HEK293 (cell line): Measurements from ENCODE around the gene GET3.

Source experiments
- CTCF ChIA-PET: fragments of 350-600 bp; formaldehyde crosslinking; extraction: SDS; loops from one replicate; lab custom pipeline; 2021; ENCODE audit warnings: antibody characterized with exemption; lab: Yijun Ruan, JAX
- POLR2A ChIA-PET: fragments of 300-600 bp; formaldehyde crosslinking; extraction: SDS; loops from one replicate; lab custom pipeline; 2020; ENCODE audit warnings: antibody characterized with exemption, inconsistent platforms; lab: Yijun Ruan, JAX
- H3K27ac ChIP-seq: fragments of 200-500 bp; sonication (Bioruptor generic); 2 replicates; pipeline ENCODE4 v1.5.1; 2014; ENCODE audit warnings: low read depth, low read length, control low read depth, inconsistent platforms; ENCODE audit errors: extremely low read depth
- H3K36me3 ChIP-seq, 2 experiments: fragments of 200-500 bp in 1 of 2; sonication (Bioruptor generic) in 1 of 2; 1 replicate in 1 of 2; 2 replicates in 1 of 2; pipeline ENCODE4 v1.5.1; 2014 to 2017; ENCODE audit warnings: inconsistent platforms in 2 of 2, low read length in 2 of 2; ENCODE audit not compliant: control insufficient read depth in 2 of 2, insufficient read depth in 1 of 2
- H3K4me1 ChIP-seq: fragments of 200-500 bp; sonication (Bioruptor generic); 2 replicates; pipeline ENCODE4 v1.5.1; 2014; ENCODE audit warnings: mild to moderate bottlenecking, low read length, inconsistent platforms; ENCODE audit not compliant: control insufficient read depth, insufficient read depth
- H3K4me3 ChIP-seq: 2 replicates; pipeline ENCODE4 v1.5.1; 2011; ENCODE audit warnings: low read depth, mild to moderate bottlenecking, control low read depth, low read length, moderate library complexity
- H3K9me3 ChIP-seq: fragments of 200-500 bp; sonication (Bioruptor generic); 2 replicates; pipeline ENCODE4 v1.5.1; 2014; ENCODE audit warnings: low read depth, low read length, inconsistent platforms; ENCODE audit not compliant: control insufficient read depth, insufficient read depth
- HOXC10 ChIP-seq: sonication (generic); formaldehyde crosslinking; IDR thresholded peaks from 2 replicates; pipeline ENCODE4 v1.8.1; 2023; ENCODE audit warnings: mild to moderate bottlenecking, missing genetic modification reagents
- KLF1 ChIP-seq: fragments of 450-650 bp; formaldehyde crosslinking; IDR thresholded peaks from 2 replicates; pipeline ENCODE4 v1.5.1; 2016; ENCODE audit warnings: missing biosample characterization, missing genetic modification characterization
- MYNN ChIP-seq: fragments of 450-650 bp; formaldehyde crosslinking; IDR thresholded peaks from 2 replicates; pipeline ENCODE4 v1.5.1; 2016; ENCODE audit warnings: missing biosample characterization, missing genetic modification characterization, borderline replicate concordance
- OVOL3 ChIP-seq: fragments of 450-650 bp; formaldehyde crosslinking; IDR thresholded peaks from 2 replicates; pipeline ENCODE4 v1.5.1; 2016; ENCODE audit warnings: missing biosample characterization, missing genetic modification characterization
- SP2 ChIP-seq: fragments of 450-650 bp; formaldehyde crosslinking; IDR thresholded peaks from 2 replicates; pipeline ENCODE4 v1.5.1; 2016; ENCODE audit warnings: missing biosample characterization, missing genetic modification characterization
- SP7 ChIP-seq: fragments of 450-650 bp; formaldehyde crosslinking; IDR thresholded peaks from 2 replicates; pipeline ENCODE4 v1.5.1; 2016; ENCODE audit warnings: missing biosample characterization, missing genetic modification characterization
- ZBTB48 ChIP-seq: fragments of 450-650 bp; formaldehyde crosslinking; IDR thresholded peaks from 2 replicates; pipeline ENCODE4 v1.5.1; 2016; ENCODE audit warnings: missing biosample characterization, missing genetic modification characterization
- ZBTB8A ChIP-seq: fragments of 450-650 bp; formaldehyde crosslinking; IDR thresholded peaks from 2 replicates; pipeline ENCODE4 v1.5.1; 2016; ENCODE audit warnings: missing biosample characterization, missing genetic modification characterization
- ZEB2 ChIP-seq: fragments of 450-650 bp; formaldehyde crosslinking; IDR thresholded peaks from 2 replicates; pipeline ENCODE4 v1.5.1; 2016; ENCODE audit warnings: missing biosample characterization, missing genetic modification characterization
- ZNF132 ChIP-seq: fragments of 450-650 bp; formaldehyde crosslinking; IDR thresholded peaks from 2 replicates; pipeline ENCODE4 v1.5.1; 2017; ENCODE audit warnings: missing biosample characterization, missing genetic modification characterization, borderline replicate concordance
- ZNF140 ChIP-seq: fragments of 450-650 bp; formaldehyde crosslinking; IDR thresholded peaks from 2 replicates; pipeline ENCODE4 v1.5.1; 2016; ENCODE audit warnings: missing biosample characterization, missing genetic modification characterization
- ZNF292 ChIP-seq: fragments of 450-650 bp; formaldehyde crosslinking; IDR thresholded peaks from 2 replicates; pipeline ENCODE4 v1.5.1; 2016; ENCODE audit warnings: low read depth, missing biosample characterization, missing genetic modification characterization, borderline replicate concordance
- ZNF341 ChIP-seq: fragments of 450-650 bp; formaldehyde crosslinking; IDR thresholded peaks from 2 replicates; pipeline ENCODE4; 2016; ENCODE audit warnings: low read depth, missing biosample characterization, missing genetic modification characterization
- ZNF521 ChIP-seq: fragments of 450-650 bp; formaldehyde crosslinking; IDR thresholded peaks from 2 replicates; pipeline ENCODE4 v1.5.1; 2017; ENCODE audit warnings: missing biosample characterization, mild to moderate bottlenecking, missing genetic modification characterization
- ZNF76 ChIP-seq: fragments of 450-650 bp; formaldehyde crosslinking; IDR thresholded peaks from 2 replicates; pipeline ENCODE4; 2016; ENCODE audit warnings: low read depth, missing biosample characterization, missing genetic modification characterization, borderline replicate concordance
- ZNF768 ChIP-seq: fragments of 450-650 bp; formaldehyde crosslinking; IDR thresholded peaks from 2 replicates; pipeline ENCODE4 v1.5.1; 2018; ENCODE audit warnings: missing biosample characterization, mild to moderate bottlenecking, missing genetic modification characterization
- ZNF791 ChIP-seq: fragments of 450-650 bp; formaldehyde crosslinking; IDR thresholded peaks from 2 replicates; pipeline ENCODE4 v1.5.1; 2016; ENCODE audit warnings: missing biosample characterization, missing genetic modification characterization
- TF ChIP-seq, protein P1 (sequence below): fragments of 450-650 bp; formaldehyde crosslinking; IDR thresholded peaks from 2 replicates; pipeline ENCODE4 v1.5.1; 2017; ENCODE audit warnings: missing biosample characterization, mild to moderate bottlenecking, missing genetic modification characterization, moderate library complexity
- TF ChIP-seq, protein P2 (sequence below): fragments of 450-650 bp; formaldehyde crosslinking; IDR thresholded peaks from 2 replicates; pipeline ENCODE4 v1.5.1; 2016; ENCODE audit warnings: missing biosample characterization, missing genetic modification characterization
- TF ChIP-seq, protein P3 (sequence below): fragments of 450-650 bp; formaldehyde crosslinking; IDR thresholded peaks from 2 replicates; pipeline ENCODE4 v1.5.1; 2016; ENCODE audit warnings: missing biosample characterization, missing genetic modification characterization
- TF ChIP-seq, protein P4 (sequence below): fragments of 450-650 bp; formaldehyde crosslinking; IDR thresholded peaks from 2 replicates; pipeline ENCODE4 v1.5.1; 2017; ENCODE audit warnings: missing biosample characterization, missing genetic modification characterization
- TF ChIP-seq, protein P5 (sequence below): fragments of 450-650 bp; formaldehyde crosslinking; IDR thresholded peaks from 2 replicates; pipeline ENCODE4 v1.5.1; 2016; ENCODE audit warnings: missing biosample characterization, missing genetic modification characterization

The GET3 gene

DNA sequence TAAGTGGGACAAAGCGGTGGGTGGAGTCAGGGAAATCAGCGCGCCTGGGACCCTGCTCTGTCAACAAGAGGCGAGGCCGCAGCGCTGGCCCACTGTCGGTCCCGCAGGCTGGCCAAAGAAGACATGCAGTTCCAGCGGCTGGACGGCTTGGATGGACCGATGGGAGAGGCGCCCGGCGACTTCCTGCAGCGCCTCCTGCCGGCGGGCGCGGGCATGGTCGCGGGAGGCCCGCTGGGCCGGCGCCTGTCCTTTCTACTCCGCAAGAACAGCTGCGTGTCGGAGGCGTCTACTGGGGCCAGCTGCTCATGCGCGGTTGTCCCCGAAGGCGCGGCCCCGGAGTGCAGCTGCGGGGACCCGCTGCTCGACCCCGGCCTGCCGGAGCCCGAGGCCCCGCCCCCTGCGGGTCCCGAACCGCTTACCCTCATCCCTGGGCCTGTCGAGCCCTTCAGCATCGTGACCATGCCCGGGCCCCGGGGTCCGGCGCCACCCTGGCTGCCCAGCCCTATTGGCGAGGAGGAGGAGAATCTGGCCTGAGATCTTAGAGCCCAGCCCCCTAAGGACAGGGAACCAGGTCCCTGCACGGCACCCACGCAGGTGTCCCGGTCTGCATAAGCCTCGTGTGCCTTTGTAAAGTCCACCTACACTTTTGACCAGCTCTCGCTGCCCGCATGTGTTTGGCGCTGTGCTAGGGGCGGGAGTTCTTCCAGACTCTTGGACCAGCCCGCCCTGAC is 20.4 kb downstream of the GET3 start (continued):
- TF ChIP-seq ZBTB48 (tag by site-specific recombination) (0 out of 2 replicates have a peak, but pooled peaks have one; percentile 36), SP2 (tag by site-specific recombination) (peak; percentile 23; the same call in 1 of the 2 replicates), ZNF76 (peak; percentile 42; the same call in 1 of the 2 replicates)
- TF ChIP-seq, protein P1, sequence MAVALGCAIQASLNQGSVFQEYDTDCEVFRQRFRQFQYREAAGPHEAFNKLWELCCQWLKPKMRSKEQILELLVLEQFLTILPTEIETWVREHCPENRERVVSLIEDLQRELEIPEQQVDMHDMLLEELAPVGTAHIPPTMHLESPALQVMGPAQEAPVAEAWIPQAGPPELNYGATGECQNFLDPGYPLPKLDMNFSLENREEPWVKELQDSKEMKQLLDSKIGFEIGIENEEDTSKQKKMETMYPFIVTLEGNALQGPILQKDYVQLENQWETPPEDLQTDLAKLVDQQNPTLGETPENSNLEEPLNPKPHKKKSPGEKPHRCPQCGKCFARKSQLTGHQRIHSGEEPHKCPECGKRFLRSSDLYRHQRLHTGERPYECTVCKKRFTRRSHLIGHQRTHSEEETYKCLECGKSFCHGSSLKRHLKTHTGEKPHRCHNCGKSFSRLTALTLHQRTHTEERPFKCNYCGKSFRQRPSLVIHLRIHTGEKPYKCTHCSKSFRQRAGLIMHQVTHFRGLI (tag by site-specific recombination): no peak

DNA sequence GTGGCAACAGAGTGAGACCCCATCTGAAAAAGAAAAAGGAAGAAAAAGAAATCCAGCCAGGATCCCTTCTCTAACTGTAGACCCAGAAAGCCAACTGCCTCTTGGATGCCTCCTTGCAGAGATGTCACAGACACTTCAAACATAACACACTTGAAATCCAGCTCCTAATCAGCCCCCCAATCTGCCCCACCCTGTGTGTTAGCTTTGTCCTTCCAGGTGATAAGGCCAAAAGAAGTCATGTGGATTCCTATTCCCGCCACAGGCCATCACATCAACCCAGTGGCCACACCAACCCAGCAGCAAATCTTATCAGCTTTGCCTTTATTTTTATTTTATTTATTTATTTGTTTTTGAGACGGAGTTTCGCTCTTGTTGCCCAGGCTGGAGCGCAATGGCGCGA is 22.4 kb downstream of the GET3 start:
- POLR2A ChIA-PET: interaction anchor here (0.6 to 1.9 kb wide), 4 partner anchors 23 to 181 kb away, joined by 3 to 18 read pairs (median 4); partner anchors contain the start of genes GET3 and JUNB
- peaks cover 0 to 12% of the 10 kb centered on the region in 2 experiments; a peak in 2 of 3 replicates for H3K36me3 ChIP-seq
- TF ChIP-seq, protein P2, sequence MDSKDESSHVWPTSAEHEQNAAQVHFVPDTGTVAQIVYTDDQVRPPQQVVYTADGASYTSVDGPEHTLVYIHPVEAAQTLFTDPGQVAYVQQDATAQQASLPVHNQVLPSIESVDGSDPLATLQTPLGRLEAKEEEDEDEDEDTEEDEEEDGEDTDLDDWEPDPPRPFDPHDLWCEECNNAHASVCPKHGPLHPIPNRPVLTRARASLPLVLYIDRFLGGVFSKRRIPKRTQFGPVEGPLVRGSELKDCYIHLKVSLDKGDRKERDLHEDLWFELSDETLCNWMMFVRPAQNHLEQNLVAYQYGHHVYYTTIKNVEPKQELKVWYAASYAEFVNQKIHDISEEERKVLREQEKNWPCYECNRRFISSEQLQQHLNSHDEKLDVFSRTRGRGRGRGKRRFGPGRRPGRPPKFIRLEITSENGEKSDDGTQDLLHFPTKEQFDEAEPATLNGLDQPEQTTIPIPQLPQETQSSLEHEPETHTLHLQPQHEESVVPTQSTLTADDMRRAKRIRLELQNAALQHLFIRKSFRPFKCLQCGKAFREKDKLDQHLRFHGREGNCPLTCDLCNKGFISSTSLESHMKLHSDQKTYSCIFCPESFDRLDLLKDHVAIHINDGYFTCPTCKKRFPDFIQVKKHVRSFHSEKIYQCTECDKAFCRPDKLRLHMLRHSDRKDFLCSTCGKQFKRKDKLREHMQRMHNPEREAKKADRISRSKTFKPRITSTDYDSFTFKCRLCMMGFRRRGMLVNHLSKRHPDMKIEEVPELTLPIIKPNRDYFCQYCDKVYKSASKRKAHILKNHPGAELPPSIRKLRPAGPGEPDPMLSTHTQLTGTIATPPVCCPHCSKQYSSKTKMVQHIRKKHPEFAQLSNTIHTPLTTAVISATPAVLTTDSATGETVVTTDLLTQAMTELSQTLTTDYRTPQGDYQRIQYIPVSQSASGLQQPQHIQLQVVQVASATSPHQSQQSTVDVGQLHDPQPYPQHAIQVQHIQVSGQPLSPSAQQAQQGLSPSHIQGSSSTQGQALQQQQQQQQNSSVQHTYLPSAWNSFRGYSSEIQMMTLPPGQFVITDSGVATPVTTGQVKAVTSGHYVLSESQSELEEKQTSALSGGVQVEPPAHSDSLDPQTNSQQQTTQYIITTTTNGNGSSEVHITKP (tag by site-specific recombination): 0 out of 2 replicates have a peak, but pooled peaks have one; percentile 13
- TF ChIP-seq ZBTB8A (tag by site-specific recombination): no peak
- CTCF ChIA-PET: interaction anchor here (0.6 to 14.1 kb wide), 24 partner anchors 8 to 436 kb away, joined by 3 to 386 read pairs (median 4); partner anchors contain the start of genes BEST2, GET3, HOOK2 and JUNB
- H3K4me1 ChIP-seq: no peaks in the 10 kb centered on the region
- H3K9me3 ChIP-seq: no peaks in the 10 kb centered on the region
- H3K27ac ChIP-seq: no peak overlapping the region
- H3K4me3 ChIP-seq: no peak overlapping the region

DNA sequence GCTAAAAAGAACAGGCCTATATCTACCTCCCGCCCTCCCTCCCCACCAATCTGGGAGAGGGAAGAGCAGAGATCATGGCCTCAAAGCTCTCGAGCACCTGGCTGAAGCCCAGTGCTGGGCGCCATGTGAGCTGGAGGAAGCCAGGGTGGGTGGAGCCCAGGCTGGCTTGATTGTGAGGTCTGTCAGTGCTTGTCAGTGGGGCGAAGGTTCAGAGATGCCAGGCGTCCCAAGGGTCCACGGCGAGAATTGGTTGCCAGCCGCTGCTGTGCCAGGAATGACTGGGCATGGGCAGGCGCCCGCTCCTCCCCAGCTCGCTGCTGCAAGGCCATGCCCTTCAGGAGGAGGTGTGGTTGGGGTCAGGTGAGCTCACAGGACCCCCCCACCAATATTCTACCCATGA is 25.8 kb downstream of the GET3 start:
- no peak overlapping the region for H3K4me3 ChIP-seq
- H3K36me3 ChIP-seq: peaks cover 0 to 23% of the 10 kb centered on the region in 2 experiments; a peak in 2 of 3 replicates
- no peaks in the 10 kb centered on the region for H3K4me1 ChIP-seq
- ChIA-PET CTCF (interaction anchor here (0.7 to 14.1 kb wide), 6 partner anchors 11 to 85 kb away, joined by 3 to 386 read pairs (median 5); partner anchors contain the start of genes JUNB, PRDX2, RNASEH2A and THSD8), POLR2A (interaction anchor here (0.7 kb wide), 2 partner anchors 11 to 27 kb away, joined by 3 to 4 read pairs; no protein-coding TSS in a partner anchor)
- H3K27ac ChIP-seq: no peak overlapping the region
- H3K9me3 ChIP-seq: no peaks in the 10 kb centered on the region
- TF ChIP-seq ZNF791 (no peak), ZNF140 (no peak), ZNF521 (tag by site-specific recombination) (no peak), ZNF132 (tag by site-specific recombination) (no peak), SP7 (tag by site-specific recombination) (no peak), HOXC10 (CRISPR knock-in tag) (no peak), OVOL3 (tag by site-specific recombination) (no peak), ZNF292 (tag by site-specific recombination) (no peak), ZNF768 (tag by site-specific recombination) (no peak), ZNF341 (tag by site-specific recombination) (no peak), KLF1 (tag by site-specific recombination) (no peak), ZEB2 (tag by site-specific recombination) (no peak), MYNN (tag by site-specific recombination) (no peak)
- TF ChIP-seq, protein P3, sequence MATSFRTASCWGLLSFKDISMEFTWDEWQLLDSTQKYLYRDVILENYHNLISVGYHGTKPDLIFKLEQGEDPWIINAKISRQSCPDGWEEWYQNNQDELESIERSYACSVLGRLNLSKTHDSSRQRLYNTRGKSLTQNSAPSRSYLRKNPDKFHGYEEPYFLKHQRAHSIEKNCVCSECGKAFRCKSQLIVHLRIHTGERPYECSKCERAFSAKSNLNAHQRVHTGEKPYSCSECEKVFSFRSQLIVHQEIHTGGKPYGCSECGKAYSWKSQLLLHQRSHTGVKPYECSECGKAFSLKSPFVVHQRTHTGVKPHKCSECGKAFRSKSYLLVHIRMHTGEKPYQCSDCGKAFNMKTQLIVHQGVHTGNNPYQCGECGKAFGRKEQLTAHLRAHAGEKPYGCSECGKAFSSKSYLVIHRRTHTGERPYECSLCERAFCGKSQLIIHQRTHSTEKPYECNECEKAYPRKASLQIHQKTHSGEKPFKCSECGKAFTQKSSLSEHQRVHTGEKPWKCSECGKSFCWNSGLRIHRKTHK (tag by site-specific recombination): no peak
- TF ChIP-seq, protein P4, sequence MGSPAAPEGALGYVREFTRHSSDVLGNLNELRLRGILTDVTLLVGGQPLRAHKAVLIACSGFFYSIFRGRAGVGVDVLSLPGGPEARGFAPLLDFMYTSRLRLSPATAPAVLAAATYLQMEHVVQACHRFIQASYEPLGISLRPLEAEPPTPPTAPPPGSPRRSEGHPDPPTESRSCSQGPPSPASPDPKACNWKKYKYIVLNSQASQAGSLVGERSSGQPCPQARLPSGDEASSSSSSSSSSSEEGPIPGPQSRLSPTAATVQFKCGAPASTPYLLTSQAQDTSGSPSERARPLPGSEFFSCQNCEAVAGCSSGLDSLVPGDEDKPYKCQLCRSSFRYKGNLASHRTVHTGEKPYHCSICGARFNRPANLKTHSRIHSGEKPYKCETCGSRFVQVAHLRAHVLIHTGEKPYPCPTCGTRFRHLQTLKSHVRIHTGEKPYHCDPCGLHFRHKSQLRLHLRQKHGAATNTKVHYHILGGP (tag by site-specific recombination): no peak
- TF ChIP-seq, protein P5, sequence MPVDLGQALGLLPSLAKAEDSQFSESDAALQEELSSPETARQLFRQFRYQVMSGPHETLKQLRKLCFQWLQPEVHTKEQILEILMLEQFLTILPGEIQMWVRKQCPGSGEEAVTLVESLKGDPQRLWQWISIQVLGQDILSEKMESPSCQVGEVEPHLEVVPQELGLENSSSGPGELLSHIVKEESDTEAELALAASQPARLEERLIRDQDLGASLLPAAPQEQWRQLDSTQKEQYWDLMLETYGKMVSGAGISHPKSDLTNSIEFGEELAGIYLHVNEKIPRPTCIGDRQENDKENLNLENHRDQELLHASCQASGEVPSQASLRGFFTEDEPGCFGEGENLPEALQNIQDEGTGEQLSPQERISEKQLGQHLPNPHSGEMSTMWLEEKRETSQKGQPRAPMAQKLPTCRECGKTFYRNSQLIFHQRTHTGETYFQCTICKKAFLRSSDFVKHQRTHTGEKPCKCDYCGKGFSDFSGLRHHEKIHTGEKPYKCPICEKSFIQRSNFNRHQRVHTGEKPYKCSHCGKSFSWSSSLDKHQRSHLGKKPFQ (tag by site-specific recombination): no peak
